Diencephalon (tissue), 1 donor: ENCODE data around the gene RNF186. TPM values are rescaled to one million over a fixed set of nuclear protein-coding genes. Genes with fewer than 3 reads are reported as not detected.

ENCODE experiments used
- total RNA-seq: library from RNA; depleted of rRNA; stranded (reverse); fragments of >200 nt; gene quantifications from one replicate; pipeline ENCODE4 v1.2.3, GENCODE V29; 2014

RNF186 gene, protein sequence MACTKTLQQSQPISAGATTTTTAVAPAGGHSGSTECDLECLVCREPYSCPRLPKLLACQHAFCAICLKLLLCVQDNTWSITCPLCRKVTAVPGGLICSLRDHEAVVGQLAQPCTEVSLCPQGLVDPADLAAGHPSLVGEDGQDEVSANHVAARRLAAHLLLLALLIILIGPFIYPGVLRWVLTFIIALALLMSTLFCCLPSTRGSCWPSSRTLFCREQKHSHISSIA
- not detected for total RNA-seq

DNA sequence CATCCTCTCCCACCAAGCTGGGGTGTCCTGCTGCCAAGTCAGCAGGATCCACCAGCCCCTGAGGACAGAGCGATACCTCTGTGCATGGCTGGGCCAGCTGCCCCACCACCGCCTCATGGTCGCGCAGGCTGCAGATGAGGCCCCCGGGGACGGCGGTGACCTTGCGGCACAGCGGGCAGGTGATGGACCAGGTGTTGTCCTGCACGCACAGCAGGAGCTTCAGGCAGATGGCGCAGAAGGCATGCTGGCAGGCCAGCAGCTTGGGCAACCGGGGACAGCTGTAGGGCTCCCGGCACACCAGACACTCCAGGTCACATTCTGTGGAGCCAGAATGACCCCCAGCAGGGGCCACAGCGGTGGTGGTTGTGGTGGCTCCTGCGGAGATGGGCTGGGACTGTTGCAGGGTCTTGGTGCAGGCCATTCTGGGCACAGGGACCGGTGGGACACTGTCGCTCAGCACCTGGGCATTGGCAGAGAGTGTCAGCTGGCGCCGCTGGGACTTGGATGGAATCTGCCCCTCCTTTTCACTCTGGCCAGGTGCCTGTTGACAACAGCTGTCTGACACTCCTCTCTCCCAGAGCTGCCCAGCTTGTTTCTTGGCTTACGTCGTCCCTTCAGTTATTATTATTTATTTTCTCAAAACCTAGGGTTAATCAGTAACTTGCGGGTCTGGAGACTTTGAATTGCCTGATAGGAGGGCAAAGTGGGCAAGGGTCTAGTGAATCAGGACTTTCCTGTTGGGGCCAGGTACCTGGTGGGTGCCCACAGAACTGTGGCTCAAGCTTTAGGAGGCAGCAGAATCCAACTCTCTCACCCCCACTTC, at the start of gene RNF186:
TSS of gene RNF186 (minus strand) at position 603 of the 823 bp plus-strand sequence. CDS start at position 421, 182 bp downstream.

DNA sequence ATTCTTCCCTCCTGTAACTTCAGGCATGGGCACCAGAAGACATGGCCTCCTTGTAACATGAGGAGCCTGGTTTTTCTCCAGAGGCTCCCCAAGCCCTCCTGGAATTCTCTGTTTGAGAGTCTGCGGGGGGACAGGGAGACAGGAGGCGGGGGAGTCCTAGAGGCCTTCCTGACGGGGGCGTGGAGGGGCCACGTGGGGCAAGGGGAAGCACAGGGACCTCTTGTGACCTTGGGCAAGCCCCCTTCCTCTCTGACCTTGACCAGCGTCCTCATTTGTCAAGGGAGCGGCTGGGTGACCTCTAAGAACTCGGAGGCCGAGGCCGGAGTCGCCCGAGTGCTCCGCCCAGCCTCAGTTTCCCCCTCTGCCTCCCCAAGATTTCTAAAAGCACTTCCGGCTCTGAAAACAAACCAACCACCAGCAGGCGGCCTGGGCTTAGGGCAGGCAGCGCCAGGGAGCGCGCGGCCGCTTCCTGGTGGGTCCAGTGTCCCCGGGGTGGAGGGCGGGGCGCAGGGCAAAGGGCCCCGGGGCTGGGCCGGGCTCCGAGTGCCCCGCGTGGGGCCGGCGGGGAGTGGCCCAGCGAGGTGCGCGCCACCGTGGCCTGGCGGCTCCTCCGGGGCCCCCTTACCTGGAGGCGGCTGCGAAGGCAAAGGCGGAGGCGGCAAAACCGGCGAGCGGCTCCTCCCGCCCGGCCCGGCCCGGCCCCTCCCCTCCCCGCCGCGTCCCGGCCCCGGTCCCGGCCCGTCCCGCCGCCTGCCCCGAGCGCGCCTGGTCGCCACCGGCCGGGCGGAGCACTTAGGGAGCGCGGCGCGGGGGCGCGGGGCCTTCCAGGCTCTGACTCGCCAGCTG, 15.6 kb downstream of the RNF186 start, which contains the start of gene TMCO4:
TSS of gene TMCO4 (minus strand) at position 687 of the 846 bp plus-strand sequence. CDS start 19,158 bp downstream, outside the sequence.

Other genes starting within 250 kb of the RNF186 start
- gene NBL1, start 171.0 kb downstream of the RNF186 start, total RNA-seq = 43.1 TPM
- gene HTR6, start 150.4 kb downstream of the RNF186 start, total RNA-seq = 0.92 TPM
- gene TMCO4, start 15.4 kb downstream of the RNF186 start, total RNA-seq = 0.46 TPM
- gene OTUD3, start 67.1 kb upstream of the RNF186 start, total RNA-seq = 14.3 TPM
- not detected for gene PLA2G2E, start 108.3 kb upstream of the RNF186 start, total RNA-seq
- gene PLA2G2A, start 164.3 kb upstream of the RNF186 start, total RNA-seq = not detected